H1 (cell line): ENCODE results near the gene TMCO1.

Experiments used
- CEBPB ChIP-seq: IDR thresholded peaks from 2 replicates; pipeline ENCODE4 v1.6.1; 2012; ENCODE audit warnings: low read depth, low read length
- CREB1 ChIP-seq: IDR thresholded peaks from 2 replicates; pipeline ENCODE4 v1.6.1; 2012; ENCODE audit warnings: inconsistent platforms
- CTCF ChIP-seq, 3 experiments: IDR thresholded peaks; 1 replicate in 2 of 3; 2 replicates in 1 of 3; pipeline versions ENCODE4 v1.5.1 to v1.6.1; 2011; ENCODE audit warnings: low read length in 3 of 3, mild to moderate bottlenecking in 3 of 3, inconsistent platforms in 2 of 3, low read depth in 1 of 3, moderate library complexity in 1 of 3; ENCODE audit not compliant: insufficient read depth in 1 of 3; ENCODE audit errors: control extremely low read depth in 1 of 3
- EZH2 ChIP-seq: fragments of 200-600 bp; sonication (generic); IDR thresholded peaks from 2 replicates; pipeline ENCODE4 v1.7.1; 2012; ENCODE audit warnings: low read depth, mild to moderate bottlenecking, moderate library complexity, low read length, inconsistent platforms; ENCODE audit not compliant: severe bottlenecking
- JUND ChIP-seq: IDR thresholded peaks from 2 replicates; pipeline ENCODE4 v1.6.1; 2011; ENCODE audit warnings: mild to moderate bottlenecking, improper control_type of control experiment, low read length
- POLR2A ChIP-seq, 2 experiments: IDR thresholded peaks; 1 replicate in 1 of 2; 2 replicates in 1 of 2; pipeline ENCODE4 v1.6.1; 2011; ENCODE audit warnings: low read depth in 2 of 2, low read length in 2 of 2, mild to moderate bottlenecking in 2 of 2; ENCODE audit errors: control extremely low read depth in 1 of 2
- RAD21 ChIP-seq, 2 experiments: IDR thresholded peaks in 1 of 2; conservative IDR thresholded peaks in 1 of 2; 2 replicates each; pipeline ENCODE4 v1.6.1; 2011; ENCODE audit warnings: low read depth in 2 of 2, low read length in 2 of 2, improper control_type of control experiment in 1 of 2, inconsistent platforms in 1 of 2, mild to moderate bottlenecking in 1 of 2, moderate library complexity in 1 of 2
- TAF1 ChIP-seq: IDR thresholded peaks from 2 replicates; pipeline ENCODE4 v1.6.1; 2011; ENCODE audit warnings: mild to moderate bottlenecking, low read depth, low read length
- TCF12 ChIP-seq: IDR thresholded peaks from 2 replicates; pipeline ENCODE4 v1.6.1; 2011; ENCODE audit warnings: low read depth, mild to moderate bottlenecking, low read length
- TEAD4 ChIP-seq: IDR thresholded peaks from 2 replicates; pipeline ENCODE4 v1.6.1; 2012; ENCODE audit warnings: low read depth, low read length, inconsistent platforms, mixed read lengths

- TF ChIP-seq TEAD4 = no peak
- TF ChIP-seq CREB1 = no peak
- TF ChIP-seq POLR2A (IDR thresholded peaks at IDR 0.05; ENCODE audit: control extremely low read depth in 1 of 2, low read depth in 2 of 2, low read length in 2 of 2) = no peak
- TF ChIP-seq CEBPB = no peak
- TF ChIP-seq CTCF (IDR thresholded peaks at IDR 0.05; ENCODE audit: control extremely low read depth in 1 of 3, insufficient read depth in 1 of 3, low read depth in 1 of 3, low read length in 3 of 3) = no peak
- no peak for TF ChIP-seq JUND
- TF ChIP-seq EZH2 = no peak
- no peak for TF ChIP-seq TCF12
- no peak for TF ChIP-seq RAD21 (IDR thresholded peaks at IDR 0.05 in 1 of 2, conservative IDR thresholded peaks at IDR 0.05 in 1 of 2; ENCODE audit: low read depth in 2 of 2, low read length in 2 of 2)
- TF ChIP-seq TAF1 = no peak
These were observed 31.5 kb downstream of the TMCO1 start for GRCh38 chr1:165737196-165737595.
